NCI-H526 (cell line): ENCODE data around the gene DRC1.
A peak's percentile ranks its signal among the peaks of the same experiment; 100 is the strongest.
"Not testable (repeated sequence)": the region's sequence is repeated elsewhere in the genome, so short reads cannot be mapped to it uniquely, and the experiment has no call there.

ENCODE experiments used
- DNase-seq, 2 experiments: peaks; one replicate each; lab custom pipeline; 2025; lab: John Stamatoyannopoulos, UW

DRC1 gene

DNA sequence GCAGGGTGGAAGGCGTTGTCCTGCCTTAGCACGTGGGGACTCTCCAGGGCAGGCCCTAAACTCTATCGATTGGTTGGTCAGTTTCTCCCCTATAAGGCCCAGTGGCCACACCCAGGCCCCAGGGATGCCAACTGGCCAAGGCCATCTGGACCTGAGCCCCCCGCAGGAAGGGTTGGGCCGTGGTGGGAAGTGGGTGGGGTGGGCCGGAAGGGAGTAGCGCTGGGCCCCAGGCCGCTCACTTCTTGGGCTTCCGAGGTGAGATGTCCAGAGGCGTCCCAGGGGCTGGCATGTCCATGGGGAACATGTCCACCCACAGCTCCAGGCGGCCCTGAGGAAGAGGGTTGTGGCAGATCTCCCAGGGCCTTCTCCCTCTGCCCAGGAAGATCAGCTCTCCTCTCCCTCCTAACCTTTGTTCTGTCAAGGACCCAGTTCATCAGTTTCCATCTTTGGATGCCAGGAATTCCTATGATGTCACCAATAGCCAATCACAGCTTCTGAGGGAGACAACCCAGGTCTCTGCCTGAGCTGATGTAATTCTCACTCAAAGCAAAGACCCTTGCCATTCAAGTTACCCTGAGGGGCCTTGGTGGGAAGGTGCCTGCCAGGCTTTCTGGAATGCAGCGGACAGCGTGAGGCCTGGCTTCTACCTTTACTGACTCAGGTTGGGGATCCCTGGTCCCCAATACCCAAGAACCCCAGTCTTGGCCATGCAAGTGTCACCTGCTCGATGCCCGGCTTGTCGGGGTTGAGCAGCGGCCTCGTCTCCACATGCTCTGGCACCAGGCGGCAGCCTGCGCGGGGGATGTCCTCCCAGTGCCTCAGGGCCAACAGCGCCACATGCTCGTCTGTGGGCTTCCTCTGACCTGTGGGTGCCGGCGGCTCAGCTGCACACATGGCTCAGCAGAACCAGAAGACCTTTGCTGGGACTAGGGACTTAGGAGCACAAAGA lies 61.8 kb downstream of the DRC1 start:
- DNase-seq: no peak

- DNase-seq: no peak
These were observed 62.9 kb downstream of the DRC1 start for GRCh38 chr2:26464390-26465265.

GRCh38 chr2:26465266-26465925 lies 63.7 kb downstream of the DRC1 start:
- DNase-seq: no peak

DNA sequence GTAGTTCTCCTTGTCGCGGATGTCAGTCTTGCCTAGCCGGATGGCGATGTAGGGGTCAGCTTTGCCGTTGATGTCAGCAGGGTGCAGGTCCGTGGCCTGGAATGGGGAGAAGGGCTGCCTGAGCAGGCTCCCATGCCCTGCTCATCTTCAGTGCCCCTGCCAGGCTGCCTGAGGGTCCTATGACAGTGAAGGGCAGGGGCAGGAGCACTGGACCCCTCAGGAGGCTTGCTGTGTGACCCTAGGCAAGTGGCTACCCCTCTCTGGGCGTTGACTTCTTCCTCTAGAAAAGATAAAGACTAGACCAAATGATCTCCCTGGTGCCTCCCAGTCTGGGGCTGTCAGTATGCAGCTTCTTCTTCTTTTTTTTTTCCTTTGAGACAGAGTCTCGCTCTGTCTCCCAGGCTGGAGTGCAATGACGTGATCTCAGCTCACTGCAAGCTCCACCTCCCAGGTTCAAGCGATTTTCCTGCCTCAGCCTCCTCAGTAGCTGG lies 64.3 kb downstream of the DRC1 start:
- DNase-seq: no peak

GRCh38 chr2:26466662-26467310 lies 65.1 kb downstream of the DRC1 start:
- DNase-seq: no peak

GRCh38 chr2:26468544-26468943 lies 66.8 kb downstream of the DRC1 start:
- DNase-seq: not testable (repeated sequence)

- peak; percentile 42 to 86 for DNase-seq
These were observed 67.5 kb downstream of the DRC1 start for GRCh38 chr2:26469092-26469710.

DNA sequence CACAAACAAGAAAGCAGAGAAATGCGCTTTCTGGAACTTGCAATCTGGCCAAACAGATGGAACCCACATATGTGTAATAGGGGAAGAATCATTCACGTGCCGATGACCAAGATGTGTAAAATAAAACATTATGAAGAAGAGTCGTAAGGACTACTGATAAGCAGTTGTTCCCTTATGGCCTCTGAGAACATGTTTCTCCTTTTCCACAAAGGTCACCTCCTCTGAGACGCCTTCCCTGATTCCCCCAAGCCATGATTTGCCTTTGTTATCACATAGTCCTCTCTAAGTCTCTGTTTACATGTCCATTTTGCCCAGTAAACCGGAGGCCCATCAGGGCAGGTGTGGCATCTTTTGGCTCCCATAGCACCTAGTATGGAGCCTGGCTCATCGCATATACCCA lies 68.2 kb downstream of the DRC1 start:
- DNase-seq: no peak

- DNase-seq: no peak
These were observed 69.0 kb downstream of the DRC1 start for GRCh38 chr2:26470601-26471260.

GRCh38 chr2:26471289-26471688 lies 69.6 kb downstream of the DRC1 start:
- DNase-seq: peak; percentile 21 to 43

DNA sequence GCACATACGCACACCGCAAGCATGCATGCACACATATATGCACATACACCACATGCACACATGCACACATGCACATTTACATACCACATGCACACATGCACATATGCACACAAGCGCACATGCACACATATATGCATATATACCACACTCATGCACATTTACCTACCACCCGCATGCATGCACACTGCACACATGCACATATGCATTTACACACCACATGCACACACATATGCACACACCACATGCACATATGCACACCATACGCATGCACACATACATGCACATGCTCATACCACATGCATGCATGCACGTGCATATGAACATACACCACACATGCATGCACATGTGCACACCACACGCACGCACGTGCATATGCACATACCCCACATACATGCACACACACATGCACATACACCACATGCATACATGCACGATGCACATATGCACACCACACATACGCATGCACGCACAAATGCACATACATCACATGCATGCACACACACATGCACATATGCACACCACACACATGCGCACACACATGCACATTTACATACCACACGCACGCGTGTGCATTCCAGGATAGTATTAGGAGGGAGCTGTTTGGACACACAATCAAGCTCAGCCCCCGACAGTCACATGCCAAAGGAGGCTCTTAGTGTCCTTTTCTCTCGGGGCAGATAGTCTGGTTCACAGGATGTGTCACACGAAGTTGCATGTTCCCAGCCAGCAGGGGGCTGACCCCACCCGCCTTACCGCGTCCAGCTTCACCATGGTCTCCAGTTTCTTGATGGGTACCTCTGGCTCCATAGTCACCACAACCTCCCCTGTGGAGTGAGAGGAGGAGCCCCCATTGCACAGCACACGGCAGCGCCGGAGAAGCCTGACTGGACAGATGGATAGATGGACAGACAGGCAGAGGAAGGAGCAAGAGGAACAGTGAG lies 70.3 kb downstream of the DRC1 start:
- DNase-seq: peak in 1 of 2 experiments; percentile 22

- no peak for DNase-seq
These were observed 71.3 kb downstream of the DRC1 start for GRCh38 chr2:26472821-26473655.

GRCh38 chr2:26473796-26474195 lies 72.1 kb downstream of the DRC1 start:
- no peak for DNase-seq

DNA sequence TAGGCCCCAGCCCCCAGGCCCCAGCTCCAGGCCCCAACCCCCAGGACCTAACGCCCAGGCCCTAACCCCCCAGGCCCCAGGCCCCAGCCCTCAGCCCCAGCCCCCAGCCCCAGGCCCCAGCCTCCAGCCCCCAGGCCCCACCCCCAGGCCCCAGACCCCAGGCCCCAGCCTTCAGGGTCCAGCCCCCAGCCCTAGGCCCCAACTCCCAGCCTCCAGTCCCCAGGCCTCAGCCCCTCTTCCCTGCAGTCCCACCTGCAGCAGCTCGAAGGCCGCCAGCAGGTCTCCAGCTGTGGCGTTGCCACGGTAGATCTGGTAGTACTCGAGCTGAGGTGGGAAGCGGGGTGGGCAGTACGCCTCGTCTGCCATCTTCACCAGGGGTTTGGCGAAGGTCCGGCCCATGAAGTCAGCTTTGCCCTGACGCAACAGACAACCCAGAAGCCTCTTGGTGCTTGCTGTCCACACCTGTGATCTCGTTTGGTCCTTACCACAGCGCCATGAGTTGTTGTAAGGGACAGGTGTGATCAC lies 72.6 kb downstream of the DRC1 start:
- DNase-seq: no peak

GRCh38 chr2:26475037-26475436 lies 73.3 kb downstream of the DRC1 start:
- DNase-seq: no peak

DNA sequence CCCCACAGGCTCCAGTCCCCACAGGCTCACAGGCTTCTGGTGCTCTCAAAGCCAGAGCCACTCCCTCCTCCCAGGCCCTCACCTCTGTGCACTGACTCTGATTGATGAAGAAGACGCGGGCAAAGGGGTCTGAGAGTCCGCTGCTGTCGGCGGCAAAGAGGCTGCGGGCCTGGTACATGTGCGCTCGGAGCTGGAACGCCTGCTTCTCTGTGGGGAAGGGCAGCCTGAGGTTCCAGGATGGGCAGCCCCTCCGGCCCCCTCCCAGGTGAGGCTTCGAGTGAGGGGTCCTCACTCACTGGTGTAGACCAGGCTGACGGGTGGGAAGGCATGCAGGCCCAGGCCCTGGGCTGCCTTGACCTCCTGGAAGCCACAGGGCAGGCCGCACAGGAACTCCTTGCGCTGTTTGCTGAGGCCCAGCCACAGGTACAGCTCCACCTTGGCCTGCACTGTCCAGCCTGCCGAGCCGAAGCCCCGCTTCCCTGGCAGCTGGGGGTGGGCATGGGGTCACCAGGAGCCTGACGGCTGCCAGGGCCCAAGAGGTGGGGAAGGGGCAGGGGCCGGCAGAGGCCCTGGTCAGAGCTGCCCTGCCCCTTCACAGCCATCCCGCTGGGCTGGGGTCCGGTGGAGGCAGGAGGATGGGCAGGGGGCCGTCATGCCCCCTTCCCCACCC lies 74.2 kb downstream of the DRC1 start:
- no peak for DNase-seq

DNA sequence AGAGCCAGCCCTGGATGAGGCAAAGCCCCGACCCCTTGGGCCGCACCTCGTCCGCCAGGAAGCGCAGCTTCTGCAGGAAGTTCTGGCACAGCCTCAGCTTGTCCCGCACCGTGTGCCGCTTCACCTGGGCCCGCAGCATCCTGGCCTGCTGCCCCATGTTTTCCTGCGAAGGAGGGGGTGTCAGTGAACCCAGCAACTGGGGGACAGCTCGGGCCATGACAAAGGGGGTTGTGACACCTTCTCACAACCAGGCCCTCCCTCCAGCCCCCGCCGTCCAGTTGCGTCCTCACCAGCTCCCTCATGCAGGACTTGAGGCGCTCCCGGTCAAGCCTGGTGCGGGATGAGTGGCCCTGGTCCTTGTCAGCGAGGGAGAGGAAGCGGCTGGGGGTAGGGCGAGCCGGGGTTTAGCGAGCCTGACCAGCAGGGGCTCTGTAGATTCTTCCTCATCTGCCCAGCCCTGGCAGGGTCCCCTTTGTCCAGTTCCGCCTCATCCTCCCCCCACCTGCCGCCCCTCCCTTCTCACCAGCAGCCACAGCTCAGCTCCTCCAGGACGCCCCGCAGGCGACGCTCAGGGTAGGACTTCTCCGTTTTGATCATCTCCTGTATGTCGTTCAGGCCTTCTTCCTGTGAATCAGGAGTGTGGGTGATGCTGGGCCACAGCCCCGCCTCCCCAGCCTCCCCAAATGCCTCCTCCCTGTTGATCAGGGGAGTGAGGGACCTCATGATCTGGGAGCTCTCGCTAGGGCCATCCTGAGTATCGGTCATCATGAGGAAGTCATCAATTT lies 75.6 kb downstream of the DRC1 start:
- DNase-seq: no peak
